Adrenal gland (tissue), 12 donors: ENCODE measurements around the gene MALRD1. TPM values are rescaled to one million over a fixed set of nuclear protein-coding genes. Genes with fewer than 3 reads are reported as not detected.

Experiments
- DNase-seq, 7 donors: peaks; one replicate each; pipeline ENCODE4 v3.0.0-alpha.2; 2019 to 2020
- H3K27ac ChIP-seq, 5 donors: fragments of 200-600 bp; sonication (generic) in 4 of 5; 1 replicate in 3 of 5; 2 replicates in 2 of 5; pipeline versions ENCODE4 v1.5.1 to v1.8.0; 2016 to 2020; ENCODE audit warnings: mild to moderate bottlenecking in 1 of 5
- H3K27me3 ChIP-seq: fragments of 200-600 bp; 2 replicates; pipeline ENCODE4 v1.8.0; 2021
- H3K36me3 ChIP-seq, 2 donors: fragments of 200-600 bp; replicated peaks in 1 of 2; 1 replicate in 1 of 2; 2 replicates in 1 of 2; pipeline versions ENCODE4 v1.5.1 to v1.8.0; 2018 to 2022
- H3K4me1 ChIP-seq, 2 donors: fragments of 200-600 bp; replicated peaks in 1 of 2; 1 replicate in 1 of 2; 2 replicates in 1 of 2; pipeline versions ENCODE4 v1.5.1 to v1.8.0; 2018 to 2021
- H3K4me3 ChIP-seq, 4 donors: fragments of 200-600 bp; sonication (generic) in 3 of 4; one replicate each; pipeline ENCODE4 v1.5.1; 2016 to 2018
- H3K9me3 ChIP-seq, 3 donors: fragments of 200-600 bp; sonication (generic) in 1 of 3; replicated peaks in 1 of 3; 1 replicate in 2 of 3; 2 replicates in 1 of 3; pipeline versions ENCODE4 v1.5.1 to v1.8.0; 2016 to 2021
- POLR2A ChIP-seq, 2 donors: fragments of 450-650 bp; IDR thresholded peaks; one replicate each; pipeline ENCODE4 v1.6.1; 2017; ENCODE audit warnings: antibody characterized with exemption in 2 of 2, mild to moderate bottlenecking in 2 of 2, moderate library complexity in 1 of 2
- WGBS, 4 donors: extraction: QIAGEN DNeasy Blood & Tissue Kit in 2 of 4; methylation state at CpG; one replicate each; pipeline versions ENCODE4 v1.1.5 to v1.1.7; 2013 to 2017; 5-methylcytosine and 5-hydroxymethylcytosine counted together
- intact Hi-C, 2 donors: fragments of 100-400 bp; cut with DNase I; formaldehyde crosslinking; loops; one replicate each; pipeline versions ENCODE4 v1.14.1 to v1.15.0; 2022 to 2023
- polyA plus RNA-seq, 3 donors: library from polyadenylated mRNA; stranded (reverse); fragments of 200-250 nt in 2 of 3; fragments of 350-450 nt in 1 of 3; fragmentation: Illumina TruSeq in 1 of 3; extraction: RNeasy Lipid Tissue Mini Kit (QIAGEN cat#74804) in 1 of 3; gene quantifications; one replicate each; pipeline ENCODE4 v1.2.3, GENCODE V29; 2013 to 2014
- total RNA-seq, 9 donors: library from RNA; depleted of rRNA in 4 of 9; stranded (reverse); fragments of >200 nt in 4 of 9; fragments of 120-200 nt in 1 of 9; fragmentation: NEBNext Ultra II Directional in 1 of 9; extraction: Animal tissue kit (Norgen Biotek cat#: 25700) in 1 of 9; gene quantifications; one replicate each; pipeline versions ENCODE4 v1.1.0 to v1.2.4, GENCODE V29; 2013 to 2023
- TF ChIP-seq, protein P1 (sequence below), 6 experiments: fragments of 450-650 bp in 4 of 6; fragments of 200-600 bp in 2 of 6; sonication (generic) in 1 of 6; IDR thresholded peaks; 1 replicate in 5 of 6; 2 replicates in 1 of 6; pipeline versions ENCODE4 v1.5.1 to v1.8.0; 2016 to 2021; ENCODE audit warnings: antibody characterized with exemption in 6 of 6, mild to moderate bottlenecking in 2 of 6, moderate library complexity in 1 of 6
- donor health status: healthy with polysubstance abuse.
- donor health status: Bipolar disorder and iron deficiency.
- donor health status: DM: yes; HTN: yes; CAD: no.
- donor health status: DM: no; HTN: no; CAD: no.
- donor health status: DM: no; HTN: no; CAD: no.
- donor health status: DM: yes; HTN: yes; CAD: no.

The MALRD1 gene
- total and polyA plus RNA-seq, 12 donors, result 0.48 to 6.2 (median 1.9) TPM

DNA sequence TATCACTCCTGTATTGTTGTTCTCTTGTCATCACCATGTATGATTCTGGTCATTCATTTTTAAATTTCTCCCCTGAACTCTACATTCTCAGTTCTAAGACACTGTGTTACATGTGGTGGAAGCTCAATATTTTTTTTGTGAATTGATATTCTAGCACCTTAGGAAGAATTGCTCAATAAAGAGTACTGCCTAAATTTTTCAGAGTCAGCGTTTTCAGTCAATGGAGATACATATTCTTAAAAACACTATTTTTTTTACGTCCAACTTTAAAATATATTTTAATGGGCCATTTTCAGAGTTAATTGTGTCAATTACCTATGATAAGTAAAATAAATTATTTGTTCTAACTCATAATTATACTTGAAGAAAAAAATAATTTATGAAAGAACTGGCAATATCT is 557.2 kb downstream of the MALRD1 start:
- intact Hi-C loops, result no loop called here
- WGBS, 4 donors, result 86 to 93% (median 90%) methylated on average over 2 of the region's 2 CpGs
- no peaks in the 10 kb centered on the region for H3K36me3 ChIP-seq

DNA sequence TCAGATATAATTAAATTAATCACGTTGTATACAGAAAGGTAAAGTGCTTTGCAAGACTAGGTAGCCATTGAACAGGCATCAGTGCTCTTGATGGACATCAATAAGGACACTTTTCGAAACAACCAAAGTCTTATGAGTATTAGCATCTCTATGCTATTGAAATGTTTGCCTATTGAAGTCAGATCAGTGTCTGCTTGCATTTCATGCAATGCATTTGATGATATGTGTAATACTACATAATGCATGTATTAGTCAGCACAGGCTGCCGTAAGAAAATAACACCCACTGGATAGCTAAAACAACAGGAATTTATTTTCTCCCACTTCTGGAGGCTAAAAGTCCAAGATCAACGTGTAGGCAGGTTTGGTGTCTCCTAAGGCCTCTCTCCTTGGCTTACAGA is 558.4 kb downstream of the MALRD1 start:
- 75 to 86% (median 80%) methylated on average over 4 of the region's 4 CpGs for WGBS, 4 donors

More for the DNA sequence above, 557.2 kb downstream of the MALRD1 start:
- no peak for DNase-seq
- Histone ChIP-seq H3K9me3 (no peaks in the 10 kb centered on the region), H3K4me3 (no peak overlapping the region), H3K4me1 (no peaks in the 10 kb centered on the region), H3K27me3 (no peaks in the 10 kb centered on the region), H3K27ac (no peak overlapping the region)
- no peak for TF ChIP-seq POLR2A (IDR thresholded peaks at IDR 0.05)
- TF ChIP-seq, protein P1, sequence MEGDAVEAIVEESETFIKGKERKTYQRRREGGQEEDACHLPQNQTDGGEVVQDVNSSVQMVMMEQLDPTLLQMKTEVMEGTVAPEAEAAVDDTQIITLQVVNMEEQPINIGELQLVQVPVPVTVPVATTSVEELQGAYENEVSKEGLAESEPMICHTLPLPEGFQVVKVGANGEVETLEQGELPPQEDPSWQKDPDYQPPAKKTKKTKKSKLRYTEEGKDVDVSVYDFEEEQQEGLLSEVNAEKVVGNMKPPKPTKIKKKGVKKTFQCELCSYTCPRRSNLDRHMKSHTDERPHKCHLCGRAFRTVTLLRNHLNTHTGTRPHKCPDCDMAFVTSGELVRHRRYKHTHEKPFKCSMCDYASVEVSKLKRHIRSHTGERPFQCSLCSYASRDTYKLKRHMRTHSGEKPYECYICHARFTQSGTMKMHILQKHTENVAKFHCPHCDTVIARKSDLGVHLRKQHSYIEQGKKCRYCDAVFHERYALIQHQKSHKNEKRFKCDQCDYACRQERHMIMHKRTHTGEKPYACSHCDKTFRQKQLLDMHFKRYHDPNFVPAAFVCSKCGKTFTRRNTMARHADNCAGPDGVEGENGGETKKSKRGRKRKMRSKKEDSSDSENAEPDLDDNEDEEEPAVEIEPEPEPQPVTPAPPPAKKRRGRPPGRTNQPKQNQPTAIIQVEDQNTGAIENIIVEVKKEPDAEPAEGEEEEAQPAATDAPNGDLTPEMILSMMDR (IDR thresholded peaks at IDR 0.05), result no peak

DNA sequence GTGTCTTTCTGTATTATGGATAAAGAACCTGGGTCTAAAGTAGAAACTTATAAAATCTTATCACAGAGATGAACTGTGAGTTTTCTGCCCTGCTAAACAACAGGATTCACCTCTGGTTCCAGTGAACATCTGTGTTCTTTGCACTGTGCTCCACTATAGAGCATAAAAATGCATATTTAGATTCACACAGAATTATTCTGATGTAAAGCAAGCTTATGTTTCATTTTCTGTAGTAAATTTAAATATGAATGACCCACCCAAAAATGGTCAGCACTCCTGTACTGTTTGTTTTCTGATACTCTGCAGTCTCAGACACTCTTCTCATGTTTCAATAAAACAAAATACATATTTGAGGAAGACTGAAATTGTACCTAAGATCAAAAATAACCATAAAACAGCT is 563.2 kb downstream of the MALRD1 start:
- no peaks in the 10 kb centered on the region for H3K36me3 ChIP-seq
- intact Hi-C loops, result no loop called here
- DNase-seq, result no peak
- no peaks in the 10 kb centered on the region for H3K9me3 ChIP-seq
- no peaks in the 10 kb centered on the region for H3K4me1 ChIP-seq
- H3K4me3 ChIP-seq, result no peak overlapping the region
- no peak for TF ChIP-seq POLR2A (IDR thresholded peaks at IDR 0.05)
- TF ChIP-seq, protein P1 (IDR thresholded peaks at IDR 0.05), result no peak
- H3K27ac ChIP-seq, result no peak overlapping the region
- no peaks in the 10 kb centered on the region for H3K27me3 ChIP-seq

More for the DNA sequence above, 558.4 kb downstream of the MALRD1 start:
- no peaks in the 10 kb centered on the region for H3K4me1 ChIP-seq
- no peaks in the 10 kb centered on the region for H3K9me3 ChIP-seq
- H3K4me3 ChIP-seq, result no peak overlapping the region
- no peak overlapping the region for H3K27ac ChIP-seq
- H3K27me3 ChIP-seq, result no peaks in the 10 kb centered on the region
- intact Hi-C loops, result no loop called here
- no peak for DNase-seq
- TF ChIP-seq POLR2A (IDR thresholded peaks at IDR 0.05), result no peak
- TF ChIP-seq, protein P1 (IDR thresholded peaks at IDR 0.05), result no peak
- H3K36me3 ChIP-seq, result no peaks in the 10 kb centered on the region

DNA sequence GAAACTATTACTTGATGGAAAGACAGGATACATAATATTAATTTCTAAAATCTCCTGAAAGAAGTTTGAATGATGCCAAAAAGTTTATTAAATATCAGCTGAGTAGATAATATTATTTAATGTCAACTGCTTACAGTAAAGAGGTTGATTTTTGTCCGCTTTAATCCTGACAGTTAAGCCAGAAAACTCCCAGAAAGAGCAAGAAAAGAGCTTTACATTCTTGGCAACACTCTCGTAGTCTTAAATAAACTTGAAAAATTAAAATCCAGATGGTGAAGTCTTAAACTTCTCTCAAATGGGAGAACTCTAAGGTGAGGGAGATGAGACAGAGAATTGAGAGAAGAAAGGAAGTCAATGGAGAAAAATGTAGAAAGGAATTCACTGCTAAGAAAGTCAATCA is 568.4 kb downstream of the MALRD1 start:
- Histone ChIP-seq H3K4me3 (no peak overlapping the region), H3K9me3 (no peaks in the 10 kb centered on the region), H3K4me1 (no peaks in the 10 kb centered on the region), H3K27me3 (no peaks in the 10 kb centered on the region), H3K36me3 (no peaks in the 10 kb centered on the region), H3K27ac (no peak overlapping the region)
- 78 to 93% (median 83%) methylated on average over 2 of the region's 2 CpGs for WGBS, 4 donors
- no peak for DNase-seq
- intact Hi-C loops, result no loop called here
- TF ChIP-seq POLR2A (IDR thresholded peaks at IDR 0.05), result no peak
- TF ChIP-seq, protein P1 (IDR thresholded peaks at IDR 0.05), result no peak
